ENCODE results near the gene FGGY.

The FGGY gene

DNA sequence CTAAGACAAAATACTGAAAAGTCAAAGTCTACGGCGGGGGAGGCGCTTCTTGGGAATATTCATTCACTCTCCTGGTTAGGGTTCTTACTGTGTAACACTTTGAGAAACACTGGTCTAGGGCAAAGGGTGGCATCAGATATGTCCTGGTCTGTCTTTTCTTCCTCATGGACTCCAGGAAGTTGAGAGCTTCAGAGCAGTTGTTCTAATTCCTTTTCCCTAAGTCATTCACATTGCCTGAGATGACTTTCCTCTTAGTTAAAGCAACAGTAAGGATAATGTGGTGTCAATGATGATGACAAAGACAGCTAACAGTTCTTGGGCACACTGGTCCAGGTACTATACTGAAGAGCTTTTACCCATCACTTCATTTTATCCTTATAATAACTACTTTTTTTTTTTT is 27.0 kb downstream of the FGGY start:
- Histone ChIP-seq H3K27ac (ENCODE audit: insufficient read depth, low read depth, low read length, poor library complexity, severe bottlenecking) (no peak overlapping the region), H3K27me3 (ENCODE audit: control insufficient read depth, insufficient read depth, low read length, poor library complexity, severe bottlenecking) (no peaks in the 10 kb centered on the region), H3K4me3 (ENCODE audit: insufficient read depth, low read depth, low read length) (no peak overlapping the region), H3K36me3 (ENCODE audit: control insufficient read depth, insufficient read depth, low read length) (no peaks in the 10 kb centered on the region), H3K4me1 (ENCODE audit: control insufficient read depth, insufficient read depth, low read length) (no peaks in the 10 kb centered on the region), H3K9me3 (ENCODE audit: control insufficient read depth, low read length) (no peaks in the 10 kb centered on the region)
- WGBS, 2 experiments: 97% methylated on average over 3 of the region's 3 CpGs

DNA sequence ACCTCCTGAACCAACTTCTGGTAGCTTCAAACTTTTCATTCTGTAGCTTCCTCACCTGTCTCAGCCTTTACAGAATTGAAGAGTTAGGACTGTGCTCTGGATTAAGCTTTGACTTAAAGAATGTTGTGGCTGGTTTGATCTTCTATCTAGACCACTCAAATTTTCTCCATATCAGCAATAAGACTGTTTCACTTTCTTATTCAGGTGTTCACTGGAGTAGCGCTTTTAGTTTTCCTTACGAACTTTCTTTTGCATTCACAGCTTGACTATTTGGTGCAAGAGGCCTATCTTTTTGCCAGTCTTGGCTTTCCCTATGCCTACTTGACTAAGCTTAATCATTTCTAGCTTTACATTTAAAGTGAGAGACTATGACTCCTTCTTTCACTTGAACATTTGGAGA is 31.5 kb downstream of the FGGY start:
- no peaks in the 10 kb centered on the region for H3K4me1 ChIP-seq (ENCODE audit: control insufficient read depth, insufficient read depth, low read length)
- no peaks in the 10 kb centered on the region for H3K27me3 ChIP-seq (ENCODE audit: control insufficient read depth, insufficient read depth, low read length, poor library complexity, severe bottlenecking)
- 95 to 96% methylated on average over 2 of the region's 2 CpGs for WGBS, 2 experiments
- no peaks in the 10 kb centered on the region for H3K9me3 ChIP-seq (ENCODE audit: control insufficient read depth, low read length)
- no peak overlapping the region for H3K27ac ChIP-seq (ENCODE audit: insufficient read depth, low read depth, low read length, poor library complexity, severe bottlenecking)
- H3K36me3 ChIP-seq (ENCODE audit: control insufficient read depth, insufficient read depth, low read length): no peaks in the 10 kb centered on the region
- no peak overlapping the region for H3K4me3 ChIP-seq (ENCODE audit: insufficient read depth, low read depth, low read length)

DNA sequence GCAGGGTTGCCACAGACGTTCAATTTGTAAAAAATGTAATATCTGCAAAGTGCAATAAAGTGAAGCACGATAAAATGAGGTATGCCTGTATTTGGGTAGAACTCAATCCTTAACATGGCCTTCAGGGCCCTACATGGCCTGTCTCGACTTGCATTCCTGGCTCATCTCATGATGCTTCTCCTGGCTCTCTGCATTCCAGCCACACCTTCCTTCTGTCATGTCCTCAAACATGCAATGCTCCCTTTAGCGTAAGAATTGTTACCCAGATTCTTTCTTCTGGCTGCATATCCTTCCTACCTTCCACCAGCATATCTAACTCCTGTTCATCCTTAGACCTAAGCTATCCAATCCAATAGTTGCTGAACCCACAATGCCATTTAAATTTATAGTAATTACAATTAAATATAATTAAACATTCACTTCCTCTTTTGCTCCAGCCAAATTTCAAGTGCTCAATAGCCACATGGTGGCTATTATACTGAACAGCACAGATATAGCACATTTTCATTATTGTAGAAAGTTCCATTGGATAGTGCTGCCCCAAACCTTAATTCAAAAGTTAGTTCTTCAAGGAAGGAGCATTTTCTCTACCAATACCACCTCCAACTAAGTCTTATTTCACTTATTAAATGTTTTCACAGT is 32.6 kb downstream of the FGGY start:
- Histone ChIP-seq H3K4me1 (ENCODE audit: control insufficient read depth, insufficient read depth, low read length) (no peaks in the 10 kb centered on the region), H3K27me3 (ENCODE audit: control insufficient read depth, insufficient read depth, low read length, poor library complexity, severe bottlenecking) (no peaks in the 10 kb centered on the region), H3K36me3 (ENCODE audit: control insufficient read depth, insufficient read depth, low read length) (no peaks in the 10 kb centered on the region), H3K4me3 (ENCODE audit: insufficient read depth, low read depth, low read length) (no peak overlapping the region), H3K27ac (ENCODE audit: insufficient read depth, low read depth, low read length, poor library complexity, severe bottlenecking) (no peak overlapping the region), H3K9me3 (ENCODE audit: control insufficient read depth, low read length) (no peaks in the 10 kb centered on the region)
- WGBS, 2 experiments: 94 to 97% methylated on average over 4 of the region's 4 CpGs

DNA sequence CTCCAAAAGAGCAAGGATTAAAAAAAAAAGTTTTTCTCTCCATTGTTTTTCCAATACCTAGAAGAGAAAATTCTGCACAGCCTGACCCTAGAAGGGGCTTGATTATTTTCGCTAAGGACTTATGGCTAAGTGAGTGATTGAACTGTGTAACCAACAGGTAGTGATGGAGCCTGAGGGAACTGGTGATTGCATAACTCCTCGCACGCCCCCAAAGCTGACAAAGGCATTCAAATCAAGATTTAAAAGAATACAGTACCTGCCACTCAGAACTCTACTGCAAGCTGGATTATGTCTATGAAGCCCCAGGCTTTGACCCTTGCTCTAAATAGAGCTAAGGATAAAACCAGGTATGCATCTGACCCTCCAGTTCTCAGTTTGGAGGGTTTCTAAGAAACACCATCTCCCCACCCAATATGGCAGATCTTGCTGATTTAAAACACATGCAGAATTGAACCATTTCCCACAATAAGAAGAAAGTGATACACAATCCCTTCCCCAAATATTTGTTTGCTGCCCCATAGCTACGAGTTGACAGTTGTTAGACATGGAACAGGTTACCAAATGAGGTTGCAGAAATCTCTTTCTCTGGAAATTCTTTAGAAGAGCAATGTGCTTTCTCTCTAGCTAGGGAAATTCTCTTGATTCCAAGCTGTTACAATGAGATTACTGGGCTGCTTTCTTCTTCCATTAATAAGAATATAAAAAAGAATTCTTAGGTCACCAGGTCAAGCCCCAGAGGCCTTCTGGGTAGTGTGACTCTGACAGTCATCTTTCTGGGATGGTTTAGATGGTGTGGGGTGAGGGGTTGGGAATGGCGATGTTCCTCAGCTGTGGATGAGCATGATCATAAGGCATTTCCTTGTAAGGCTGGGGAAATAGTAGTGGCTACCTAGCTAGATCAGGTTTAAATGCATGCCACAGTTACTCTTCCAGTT is 35.1 kb downstream of the FGGY start:
- Histone ChIP-seq H3K4me3 (ENCODE audit: insufficient read depth, low read depth, low read length) (no peak overlapping the region), H3K27ac (ENCODE audit: insufficient read depth, low read depth, low read length, poor library complexity, severe bottlenecking) (no peak overlapping the region), H3K36me3 (ENCODE audit: control insufficient read depth, insufficient read depth, low read length) (no peaks in the 10 kb centered on the region), H3K4me1 (ENCODE audit: control insufficient read depth, insufficient read depth, low read length) (no peaks in the 10 kb centered on the region), H3K9me3 (ENCODE audit: control insufficient read depth, low read length) (no peaks in the 10 kb centered on the region), H3K27me3 (ENCODE audit: control insufficient read depth, insufficient read depth, low read length, poor library complexity, severe bottlenecking) (no peaks in the 10 kb centered on the region)
- 97% methylated on average over 5 of the region's 5 CpGs for WGBS, 2 experiments

DNA sequence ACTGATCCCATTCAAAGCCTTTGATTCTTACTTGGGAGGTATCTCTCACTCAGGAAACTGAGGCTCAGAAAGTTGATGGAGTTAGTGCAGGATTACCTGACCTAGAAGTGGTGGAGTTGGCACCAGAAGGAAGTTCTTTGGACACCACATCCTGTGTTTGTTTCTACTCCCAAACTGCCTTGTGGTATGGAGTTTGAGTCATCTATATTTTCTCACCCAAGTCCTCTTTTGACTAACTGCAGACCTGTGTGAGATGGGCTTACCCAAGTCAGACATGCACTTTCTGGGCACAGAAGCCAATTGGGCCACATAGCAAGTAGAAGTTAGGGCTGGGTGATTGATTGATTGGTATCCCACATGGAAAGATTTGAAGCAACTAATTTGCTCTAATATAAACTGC is 36.1 kb downstream of the FGGY start:
- Histone ChIP-seq H3K27ac (ENCODE audit: insufficient read depth, low read depth, low read length, poor library complexity, severe bottlenecking) (no peak overlapping the region), H3K27me3 (ENCODE audit: control insufficient read depth, insufficient read depth, low read length, poor library complexity, severe bottlenecking) (no peaks in the 10 kb centered on the region), H3K9me3 (ENCODE audit: control insufficient read depth, low read length) (no peaks in the 10 kb centered on the region), H3K36me3 (ENCODE audit: control insufficient read depth, insufficient read depth, low read length) (no peaks in the 10 kb centered on the region), H3K4me3 (ENCODE audit: insufficient read depth, low read depth, low read length) (no peak overlapping the region), H3K4me1 (ENCODE audit: control insufficient read depth, insufficient read depth, low read length) (no peaks in the 10 kb centered on the region)

DNA sequence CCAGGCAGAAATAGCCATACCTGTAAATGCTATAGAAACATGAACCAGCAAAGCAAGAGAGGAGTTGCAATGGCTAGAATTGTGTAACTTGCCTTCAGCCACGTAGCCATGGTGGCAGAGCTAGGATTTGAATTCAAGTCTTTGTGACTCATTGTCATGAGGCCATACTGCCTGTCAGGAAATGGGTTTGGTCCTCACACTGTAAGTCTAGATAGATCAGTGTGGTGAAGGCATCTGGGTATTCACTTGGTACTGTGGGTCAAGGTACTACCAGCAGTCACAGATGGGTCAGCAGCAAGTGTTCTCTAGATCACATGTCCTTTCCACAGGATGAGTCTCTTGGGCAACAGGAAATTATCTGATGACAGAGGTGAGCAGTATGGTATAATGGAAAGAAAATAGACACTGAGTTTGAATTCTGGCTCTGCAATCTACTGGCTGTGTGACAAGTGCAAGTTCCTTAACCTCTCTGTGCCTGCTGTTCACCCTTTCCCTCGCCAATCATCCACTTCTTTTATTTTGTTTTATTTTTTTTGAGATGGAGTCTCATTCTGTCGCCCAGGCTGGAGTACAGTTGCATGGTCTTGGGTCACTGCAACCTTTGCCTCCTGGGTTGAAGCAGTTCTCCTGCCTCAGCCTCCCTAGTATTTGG is 36.9 kb downstream of the FGGY start:
- Histone ChIP-seq H3K4me3 (ENCODE audit: insufficient read depth, low read depth, low read length) (no peak overlapping the region), H3K36me3 (ENCODE audit: control insufficient read depth, insufficient read depth, low read length) (no peaks in the 10 kb centered on the region), H3K27me3 (ENCODE audit: control insufficient read depth, insufficient read depth, low read length, poor library complexity, severe bottlenecking) (no peaks in the 10 kb centered on the region), H3K27ac (ENCODE audit: insufficient read depth, low read depth, low read length, poor library complexity, severe bottlenecking) (no peak overlapping the region), H3K9me3 (ENCODE audit: control insufficient read depth, low read length) (no peaks in the 10 kb centered on the region), H3K4me1 (ENCODE audit: control insufficient read depth, insufficient read depth, low read length) (no peaks in the 10 kb centered on the region)
- 92 to 95% methylated on average over 2 of the region's 3 CpGs for WGBS, 2 experiments

DNA sequence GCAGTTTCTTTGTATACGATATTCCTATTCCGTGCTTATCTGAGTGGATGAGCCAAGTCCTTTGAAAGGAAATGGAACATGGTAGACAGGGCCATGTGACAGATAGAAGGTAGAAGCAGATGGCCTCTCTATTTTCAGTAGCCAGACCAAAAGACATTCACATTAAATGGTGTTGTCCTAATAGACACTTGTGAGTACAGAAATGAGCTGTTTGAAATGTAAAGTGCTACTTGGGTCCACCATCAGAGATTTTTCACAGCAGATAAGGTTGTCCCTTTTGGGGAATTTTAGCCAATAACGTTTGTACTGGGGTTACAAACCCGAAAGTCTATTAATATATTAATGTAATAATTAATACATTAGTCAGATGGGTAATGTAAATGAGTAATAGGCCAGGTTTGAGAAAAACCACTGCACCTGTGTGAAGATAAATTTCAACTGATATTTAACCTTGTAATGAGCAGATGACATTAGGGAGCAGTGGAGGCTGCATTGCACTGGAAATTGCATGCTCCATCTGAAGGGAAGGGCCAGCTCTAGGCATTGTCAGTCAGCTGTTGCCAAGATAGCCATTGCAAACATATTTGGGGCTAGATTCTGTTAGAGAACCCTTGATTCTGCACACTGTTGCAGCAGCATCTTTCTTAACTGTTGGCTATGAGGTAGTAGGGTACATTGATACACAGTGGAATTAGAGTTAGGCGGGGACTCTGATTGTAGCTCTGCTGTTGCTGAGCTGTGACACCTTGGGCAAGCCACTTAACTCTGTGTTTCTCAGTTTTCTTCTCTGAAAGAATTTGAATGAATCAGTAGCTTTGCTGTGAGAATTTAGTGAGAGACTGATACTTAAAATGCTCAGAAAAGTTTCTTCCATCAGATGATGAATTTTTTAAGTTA is 43.8 kb downstream of the FGGY start:
- 94 to 97% methylated on average over 3 to 5 of the region's 5 CpGs for WGBS, 2 experiments
- no peaks in the 10 kb centered on the region for H3K4me1 ChIP-seq (ENCODE audit: control insufficient read depth, insufficient read depth, low read length)
- H3K27me3 ChIP-seq (ENCODE audit: control insufficient read depth, insufficient read depth, low read length, poor library complexity, severe bottlenecking): no peaks in the 10 kb centered on the region
- H3K9me3 ChIP-seq (ENCODE audit: control insufficient read depth, low read length): no peaks in the 10 kb centered on the region
- no peak overlapping the region for H3K4me3 ChIP-seq (ENCODE audit: insufficient read depth, low read depth, low read length)
- no peak overlapping the region for H3K27ac ChIP-seq (ENCODE audit: insufficient read depth, low read depth, low read length, poor library complexity, severe bottlenecking)
- H3K36me3 ChIP-seq (ENCODE audit: control insufficient read depth, insufficient read depth, low read length): no peaks in the 10 kb centered on the region

DNA sequence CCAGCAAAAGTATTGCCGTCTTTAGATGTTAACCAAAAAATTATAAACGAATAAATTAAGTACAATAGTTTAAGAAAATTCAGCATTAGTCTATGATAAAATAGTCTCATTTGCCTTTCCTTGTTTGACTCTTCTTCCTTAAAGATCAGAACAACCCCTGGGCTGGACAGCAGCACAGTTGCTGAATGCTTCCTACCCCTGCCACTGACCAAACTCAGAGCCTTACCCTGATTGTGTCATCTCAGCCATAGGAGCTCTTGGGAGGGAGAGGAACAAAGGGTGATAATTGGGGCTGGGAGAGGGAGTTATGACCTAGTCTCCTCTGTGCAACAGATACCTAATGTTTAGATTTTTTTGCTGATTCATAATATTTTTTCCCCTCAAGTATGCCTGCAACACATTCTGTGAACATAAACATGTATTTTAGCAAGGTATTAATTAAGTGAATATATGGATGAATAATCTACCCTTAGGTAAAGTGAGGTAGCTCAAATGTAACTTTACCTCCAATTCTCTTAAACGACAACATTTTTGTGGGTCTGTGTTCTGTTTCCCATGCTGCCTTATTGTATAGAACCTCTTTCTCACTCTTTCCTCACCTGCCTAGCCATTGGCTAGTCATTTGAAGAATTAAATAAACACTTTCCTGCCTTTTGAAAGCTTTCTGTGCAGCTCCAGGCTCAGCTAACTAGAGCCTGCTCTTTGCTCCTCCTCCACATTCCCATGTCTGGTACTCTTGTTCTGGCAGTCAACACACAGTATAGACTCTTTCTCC is 46.1 kb downstream of the FGGY start:
- Histone ChIP-seq H3K9me3 (ENCODE audit: control insufficient read depth, low read length) (no peaks in the 10 kb centered on the region), H3K4me1 (ENCODE audit: control insufficient read depth, insufficient read depth, low read length) (no peaks in the 10 kb centered on the region), H3K27ac (ENCODE audit: insufficient read depth, low read depth, low read length, poor library complexity, severe bottlenecking) (no peak overlapping the region), H3K4me3 (ENCODE audit: insufficient read depth, low read depth, low read length) (no peak overlapping the region), H3K36me3 (ENCODE audit: control insufficient read depth, insufficient read depth, low read length) (no peaks in the 10 kb centered on the region), H3K27me3 (ENCODE audit: control insufficient read depth, insufficient read depth, low read length, poor library complexity, severe bottlenecking) (no peaks in the 10 kb centered on the region)
- 86 to 95% methylated on average over 1 to 2 of the region's 3 CpGs for WGBS, 2 experiments

DNA sequence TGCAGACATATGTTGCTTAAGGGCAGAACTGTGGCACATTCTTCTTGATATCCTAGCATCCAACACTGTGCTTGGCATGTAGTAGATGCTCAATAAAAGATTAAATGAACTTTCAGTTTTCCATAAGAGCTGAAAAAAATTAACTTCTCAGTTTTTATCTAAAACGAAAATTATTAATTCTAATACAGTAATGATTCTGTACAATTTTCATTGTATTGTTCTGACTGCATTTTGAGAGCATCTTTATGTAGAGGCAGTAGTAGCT is 46.6 kb downstream of the FGGY start:
- no CpG with 5 or more reads among the region's 1 CpG for WGBS, 2 experiments
- no peaks in the 10 kb centered on the region for H3K4me1 ChIP-seq (ENCODE audit: control insufficient read depth, insufficient read depth, low read length)
- no peaks in the 10 kb centered on the region for H3K36me3 ChIP-seq (ENCODE audit: control insufficient read depth, insufficient read depth, low read length)
- H3K9me3 ChIP-seq (ENCODE audit: control insufficient read depth, low read length): no peaks in the 10 kb centered on the region
- no peak overlapping the region for H3K27ac ChIP-seq (ENCODE audit: insufficient read depth, low read depth, low read length, poor library complexity, severe bottlenecking)
- H3K27me3 ChIP-seq (ENCODE audit: control insufficient read depth, insufficient read depth, low read length, poor library complexity, severe bottlenecking): no peaks in the 10 kb centered on the region
- H3K4me3 ChIP-seq (ENCODE audit: insufficient read depth, low read depth, low read length): no peak overlapping the region

Data from ectodermal cell (in vitro differentiated cells).